HG03135 (cell line): ENCODE measurements around the gene PODNL1.
"Not testable (repeated sequence)": the region's sequence is repeated elsewhere in the genome, so short reads cannot be mapped to it uniquely, and the experiment has no call there.

Experiments used
- ATAC-seq: cut with Tn5 transposase; IDR thresholded peaks from one replicate; pipeline ENCODE4 v1.9.1; 2021; ENCODE audit warnings: mild to moderate bottlenecking, moderate library complexity; ENCODE audit not compliant: unreplicated experiment

PODNL1 gene

GRCh38 chr19:13930402-13930801 is 7.8 kb downstream of the PODNL1 start:
- no peak for ATAC-seq

DNA sequence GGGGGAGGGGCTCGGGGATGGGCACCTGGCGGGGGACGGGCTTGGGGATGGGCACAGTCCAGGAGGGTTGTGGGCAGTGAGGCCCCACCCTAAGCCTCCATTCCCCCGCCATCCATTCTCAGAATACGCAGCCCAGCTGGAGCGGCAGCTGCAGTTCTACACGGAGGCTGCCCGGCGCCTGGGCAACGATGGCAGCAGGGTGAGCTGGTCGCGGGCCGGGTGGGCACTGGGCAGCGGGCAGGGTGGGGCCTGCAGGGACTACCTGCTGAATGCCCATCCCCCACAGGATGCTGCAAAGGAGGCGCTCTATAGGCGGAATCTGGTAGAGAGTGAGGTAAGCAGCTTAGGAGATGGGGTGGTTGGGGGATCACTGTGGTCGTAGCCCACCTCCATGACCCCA is 8.3 kb downstream of the PODNL1 start:
- ATAC-seq, result no peak

- no peak for ATAC-seq
Observed at GRCh38 chr19:13929340-13929739, 8.9 kb downstream of the PODNL1 start.

DNA sequence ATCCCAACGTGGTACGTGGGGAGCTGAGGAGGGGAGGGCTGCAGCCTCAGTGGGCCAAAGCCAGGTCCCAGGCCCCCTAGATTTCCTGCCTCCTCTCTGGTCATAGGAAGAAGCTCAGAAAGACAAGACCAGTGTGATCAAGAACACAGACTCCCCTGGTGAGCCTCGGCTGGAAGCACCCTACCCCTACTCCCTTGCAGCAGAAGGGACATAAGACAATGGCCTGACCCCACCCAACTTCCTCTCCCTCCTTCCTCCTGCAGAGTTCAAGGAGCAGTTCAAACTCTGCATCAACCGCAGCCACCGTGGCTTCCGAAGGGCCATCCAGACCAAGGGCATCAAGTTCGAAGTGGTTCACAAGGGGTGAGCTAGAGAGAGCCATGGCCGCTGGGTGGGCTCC is 11.5 kb downstream of the PODNL1 start:
- ATAC-seq, result no peak

- no peak for ATAC-seq
Observed at GRCh38 chr19:13926010-13926409, 12.2 kb downstream of the PODNL1 start.

- ATAC-seq, result no peak
Observed at GRCh38 chr19:13923194-13923987, 14.8 kb downstream of the PODNL1 start.

DNA sequence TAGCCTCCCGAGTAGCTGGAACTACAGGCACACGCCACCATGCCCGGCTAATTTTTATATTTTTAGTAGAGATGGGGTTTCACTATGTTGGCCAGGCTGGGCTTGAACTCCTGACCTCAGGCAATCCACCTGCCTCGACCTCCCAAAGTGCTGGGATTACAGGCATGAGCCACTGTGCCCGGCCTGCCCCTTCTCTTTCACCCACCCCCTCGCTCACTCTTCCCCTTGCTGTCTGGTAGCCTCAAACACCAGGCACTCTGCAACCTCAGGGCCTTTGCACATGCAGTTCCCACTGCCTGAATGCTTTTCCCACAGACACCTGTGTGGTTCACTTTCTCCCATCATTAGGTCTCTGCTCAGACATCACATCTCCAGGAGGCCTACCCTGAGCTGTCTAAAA is 16.1 kb downstream of the PODNL1 start:
- not testable (repeated sequence) for ATAC-seq

GRCh38 chr19:13920940-13921747 is 17.1 kb downstream of the PODNL1 start:
- no peak for ATAC-seq

- no peak for ATAC-seq
Observed at GRCh38 chr19:13920524-13920923, 17.7 kb downstream of the PODNL1 start.

- no peak for ATAC-seq
Observed at GRCh38 chr19:13918726-13919411, 19.3 kb downstream of the PODNL1 start.

DNA sequence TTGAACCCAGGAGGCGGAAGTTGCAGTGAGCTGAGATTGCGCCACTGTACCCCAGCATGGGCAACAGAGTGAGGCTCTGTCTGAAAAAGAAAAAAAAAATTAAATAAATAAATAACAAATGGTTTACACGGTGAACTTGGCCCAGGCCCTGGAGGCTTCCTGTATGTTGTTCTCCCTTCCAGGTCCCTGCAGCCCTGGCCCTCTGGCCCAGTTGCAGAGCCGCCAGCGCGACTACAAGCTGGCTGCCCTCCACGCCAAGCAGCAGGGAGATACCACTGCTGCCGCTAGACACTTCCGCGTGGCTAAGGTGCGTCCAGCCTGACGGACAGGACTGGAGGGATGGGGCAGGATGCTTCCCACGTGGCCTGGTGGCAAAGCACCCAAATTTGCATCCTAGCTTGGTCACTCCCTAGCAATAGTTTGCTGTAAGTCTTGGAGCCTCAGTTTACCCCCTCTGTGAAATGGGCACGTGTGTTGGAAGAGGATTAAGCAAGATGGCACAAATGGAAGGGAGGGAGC is 20.3 kb downstream of the PODNL1 start:
- ATAC-seq, result no peak

- ATAC-seq, result no peak
Observed at GRCh38 chr19:13914777-13915176, 23.4 kb downstream of the PODNL1 start.

DNA sequence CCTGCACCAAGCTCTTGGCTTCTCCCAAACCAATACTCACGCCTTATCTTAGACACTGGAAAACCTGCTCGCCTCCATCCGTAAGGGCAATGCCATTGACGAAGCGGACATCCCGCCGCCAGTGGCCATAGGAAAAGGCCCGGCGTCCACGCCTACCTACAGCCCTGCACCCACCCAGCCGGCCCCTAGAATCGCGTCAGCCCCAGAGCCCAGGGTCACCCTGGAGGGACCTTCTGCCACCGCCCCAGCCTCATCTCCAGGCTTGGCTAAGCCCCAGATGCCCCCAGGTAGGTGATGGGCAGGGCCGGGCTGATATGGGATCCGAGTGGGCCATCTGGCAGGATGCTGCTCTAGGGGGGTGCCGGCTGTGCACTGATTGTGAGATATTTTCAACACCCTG is 24.9 kb downstream of the PODNL1 start:
- ATAC-seq, result no peak

DNA sequence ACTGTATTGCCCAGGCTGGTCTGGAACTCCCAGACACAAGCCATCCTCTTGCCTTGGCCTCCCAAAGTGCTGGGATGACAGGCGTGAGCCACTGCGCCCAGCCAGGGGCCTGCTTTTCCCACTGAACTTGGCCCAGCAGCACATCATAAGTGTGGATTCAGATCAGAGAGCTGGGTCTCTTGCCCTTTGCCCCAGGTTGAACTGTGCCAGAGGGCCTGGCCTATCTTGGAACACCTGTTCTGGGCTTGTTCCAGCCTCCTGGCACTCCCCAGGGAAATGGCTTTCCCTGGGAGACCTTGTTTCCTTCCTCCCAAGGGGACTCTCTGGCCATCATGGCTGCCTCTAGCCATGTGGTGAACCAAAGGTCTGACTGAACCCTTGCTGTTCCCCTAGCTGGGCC is 28.8 kb downstream of the PODNL1 start:
- ATAC-seq, result no peak

DNA sequence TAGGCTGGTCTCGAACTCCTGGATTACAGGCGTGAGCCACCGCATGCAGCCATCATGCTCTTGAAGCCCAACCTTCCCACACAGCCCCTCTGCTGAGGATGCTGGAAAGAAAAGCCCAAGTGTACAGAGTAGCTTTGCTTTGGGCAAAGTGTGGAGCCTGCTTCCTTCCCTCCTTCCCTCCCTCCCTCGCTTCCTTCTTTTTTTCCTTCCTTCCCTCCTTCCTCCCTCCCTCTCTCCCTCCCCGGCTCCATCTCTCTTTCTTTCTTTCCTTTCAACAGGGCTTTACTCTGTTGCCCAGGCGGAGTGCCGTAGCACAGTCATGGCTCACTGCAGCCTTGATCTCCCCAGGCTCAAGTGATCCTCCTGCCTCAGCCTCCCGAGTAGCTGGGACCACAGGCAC is 29.5 kb downstream of the PODNL1 start:
- no peak for ATAC-seq

- no peak for ATAC-seq
Observed at GRCh38 chr19:13906910-13907309, 31.3 kb downstream of the PODNL1 start.

GRCh38 chr19:13906521-13906904 is 31.7 kb downstream of the PODNL1 start:
- ATAC-seq, result no peak

GRCh38 chr19:13905634-13906520 is 32.3 kb downstream of the PODNL1 start, which contains the start of the genes BRME1 and CC2D1A:
Gene BRME1 (minus strand): TSS chr19:13906117. CDS start chr19:13904892, 1,225 bp downstream.
Gene CC2D1A (plus strand): TSS chr19:13906201. CDS start chr19:13906442, 241 bp downstream.
- ATAC-seq, result peak; percentile 88

GRCh38 chr19:13902993-13903555 is 35.1 kb downstream of the PODNL1 start:
- ATAC-seq, result no peak
